ENCODE data around the gene CDK13. TPM values are rescaled to one million over a fixed set of nuclear protein-coding genes. Genes with fewer than 3 reads are reported as not detected.

CDK13 gene
- total RNA-seq, 3 donors from 2014 or later: 48.1 to 59.5 (median 57.5) TPM

DNA sequence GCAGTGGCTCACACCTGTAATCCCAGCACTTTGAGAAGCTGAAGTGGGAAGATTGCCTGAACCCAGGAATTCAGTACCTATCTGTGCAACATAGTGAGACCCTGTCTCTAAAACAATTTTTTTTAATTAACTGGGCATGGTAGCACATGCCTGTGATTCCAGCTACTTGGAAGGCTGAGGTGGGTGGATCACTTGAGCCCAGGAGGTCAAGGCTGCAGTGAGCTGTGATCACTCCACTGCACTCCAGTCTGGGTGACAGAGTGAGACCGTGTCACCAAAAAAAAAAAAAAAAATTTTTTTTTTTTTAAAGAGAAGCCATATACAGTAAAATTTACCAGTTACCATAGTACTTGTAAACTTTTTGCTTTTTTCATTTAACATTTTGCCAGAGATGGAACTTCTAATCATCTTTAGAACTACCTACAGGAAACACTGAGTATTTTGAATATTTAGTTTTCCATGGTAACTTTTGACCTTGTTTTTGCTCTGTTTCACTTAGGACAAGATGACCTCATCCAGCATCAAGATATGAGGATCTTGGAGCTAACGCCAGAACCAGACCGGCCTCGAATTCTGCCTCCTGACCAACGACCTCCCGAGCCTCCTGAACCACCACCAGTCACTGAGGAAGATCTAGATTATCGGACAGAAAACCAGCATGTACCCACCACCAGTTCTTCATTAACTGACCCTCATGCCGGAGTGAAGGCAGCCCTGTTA lies 143.7 kb downstream of the CDK13 start:
- H3K9me3 ChIP-seq: no peaks in the 10 kb centered on the region
- H3K4me1 ChIP-seq (ENCODE audit: low read depth): no peaks in the 10 kb centered on the region
- ATAC-seq (no peak), DNase-seq (no peak)
- H3K36me3 ChIP-seq (ENCODE audit: low read depth): peaks cover 5% of the 10 kb centered on the region
- intact Hi-C loops (cut with DNase I, micrococcal nuclease): no loop called here
- TF ChIP-seq, protein P1, sequence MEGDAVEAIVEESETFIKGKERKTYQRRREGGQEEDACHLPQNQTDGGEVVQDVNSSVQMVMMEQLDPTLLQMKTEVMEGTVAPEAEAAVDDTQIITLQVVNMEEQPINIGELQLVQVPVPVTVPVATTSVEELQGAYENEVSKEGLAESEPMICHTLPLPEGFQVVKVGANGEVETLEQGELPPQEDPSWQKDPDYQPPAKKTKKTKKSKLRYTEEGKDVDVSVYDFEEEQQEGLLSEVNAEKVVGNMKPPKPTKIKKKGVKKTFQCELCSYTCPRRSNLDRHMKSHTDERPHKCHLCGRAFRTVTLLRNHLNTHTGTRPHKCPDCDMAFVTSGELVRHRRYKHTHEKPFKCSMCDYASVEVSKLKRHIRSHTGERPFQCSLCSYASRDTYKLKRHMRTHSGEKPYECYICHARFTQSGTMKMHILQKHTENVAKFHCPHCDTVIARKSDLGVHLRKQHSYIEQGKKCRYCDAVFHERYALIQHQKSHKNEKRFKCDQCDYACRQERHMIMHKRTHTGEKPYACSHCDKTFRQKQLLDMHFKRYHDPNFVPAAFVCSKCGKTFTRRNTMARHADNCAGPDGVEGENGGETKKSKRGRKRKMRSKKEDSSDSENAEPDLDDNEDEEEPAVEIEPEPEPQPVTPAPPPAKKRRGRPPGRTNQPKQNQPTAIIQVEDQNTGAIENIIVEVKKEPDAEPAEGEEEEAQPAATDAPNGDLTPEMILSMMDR (IDR thresholded peaks at IDR 0.05): no peak
- H3K4me3 ChIP-seq: no peak overlapping the region

DNA sequence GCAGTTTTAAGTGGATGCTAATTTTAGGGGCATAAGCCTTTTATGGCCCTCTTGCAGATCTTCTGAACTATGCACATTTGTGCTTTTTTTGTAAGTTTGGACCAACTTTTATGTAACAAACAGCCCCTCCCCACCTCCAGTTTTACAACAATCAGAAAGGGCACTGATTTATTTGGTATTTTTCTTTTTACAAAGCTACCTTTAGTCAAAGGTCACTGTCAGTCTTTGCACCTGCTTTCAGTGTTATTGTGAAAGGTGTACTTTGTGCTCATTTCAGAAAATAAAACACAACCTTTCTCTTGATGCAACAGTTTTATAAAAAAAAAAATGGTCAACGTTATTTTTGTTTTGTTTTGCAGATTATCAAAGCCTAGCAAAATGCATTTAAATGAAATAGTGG lies 145.2 kb downstream of the CDK13 start:
- intact Hi-C loops (cut with DNase I, micrococcal nuclease): no loop called here
- ATAC-seq (no peak), DNase-seq (no peak)
- H3K4me1 ChIP-seq (ENCODE audit: low read depth): no peaks in the 10 kb centered on the region
- peaks cover 5% of the 10 kb centered on the region for H3K36me3 ChIP-seq (ENCODE audit: low read depth)
- no peak overlapping the region for H3K4me3 ChIP-seq
- TF ChIP-seq, protein P1 (IDR thresholded peaks at IDR 0.05): no peak
- no peaks in the 10 kb centered on the region for H3K9me3 ChIP-seq

DNA sequence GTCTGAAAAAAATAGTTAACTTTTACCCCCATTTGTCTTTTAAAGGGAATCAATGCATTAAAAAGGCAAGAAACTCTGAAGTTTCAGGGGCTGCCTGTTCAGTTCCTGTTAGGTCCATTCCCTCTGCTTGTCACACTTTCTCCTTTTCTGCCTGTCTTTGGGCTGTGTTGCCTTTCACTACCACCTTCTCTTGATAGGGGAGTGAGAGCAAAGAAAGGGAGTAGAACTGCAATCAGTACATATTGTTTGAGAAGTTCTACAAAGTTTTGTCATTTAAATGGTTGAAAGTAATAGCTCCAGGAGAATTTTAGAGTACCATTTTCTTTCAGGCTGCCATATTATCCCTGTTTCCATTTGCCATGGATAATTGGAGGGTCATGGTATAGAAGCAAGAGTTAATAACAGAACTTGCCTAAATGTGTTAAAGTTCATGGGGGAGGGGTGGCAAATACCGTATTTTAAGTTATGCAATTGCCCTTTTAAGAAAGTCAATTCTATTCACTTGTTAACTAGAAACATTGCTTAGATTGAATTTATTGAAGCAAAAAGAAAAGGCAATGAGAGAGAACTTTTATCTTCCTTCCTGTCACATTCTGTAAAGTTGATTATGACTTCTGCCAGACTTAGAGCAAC lies 145.8 kb downstream of the CDK13 start:
- intact Hi-C loops (cut with DNase I, micrococcal nuclease): no loop called here

DNA sequence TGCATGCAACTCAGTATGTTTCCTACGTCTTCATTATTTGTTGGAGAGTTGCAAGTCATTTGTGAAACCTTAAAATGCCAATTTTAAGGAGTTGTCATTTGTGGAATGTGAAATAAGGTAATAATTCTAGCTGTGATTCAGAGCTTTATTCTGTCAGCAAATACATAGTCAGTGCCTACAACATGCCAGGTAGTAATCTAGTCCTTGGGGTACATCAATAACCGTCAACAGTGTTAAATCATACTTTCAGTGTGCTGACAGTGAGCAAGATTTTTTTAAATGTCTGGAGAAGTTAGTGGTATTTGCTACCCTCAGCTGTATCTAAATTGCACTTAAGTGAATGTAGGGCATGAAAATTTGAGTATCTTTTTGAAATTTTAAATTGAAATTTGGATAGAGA lies 147.7 kb downstream of the CDK13 start:
- no peak for DNase-seq
- TF ChIP-seq, protein P1 (IDR thresholded peaks at IDR 0.05): no peak
- Histone ChIP-seq H3K36me3 (ENCODE audit: low read depth) (peaks cover 4% of the 10 kb centered on the region), H3K4me3 (no peak overlapping the region), H3K4me1 (ENCODE audit: low read depth) (no peaks in the 10 kb centered on the region), H3K9me3 (no peaks in the 10 kb centered on the region)
- intact Hi-C loops (cut with DNase I, micrococcal nuclease): no loop called here
- ATAC-seq: no peak

More for the DNA sequence above, 145.8 kb downstream of the CDK13 start:
- no peak overlapping the region for H3K4me3 ChIP-seq
- DNase-seq (no peak), ATAC-seq (no peak)
- TF ChIP-seq, protein P1 (IDR thresholded peaks at IDR 0.05): no peak
- H3K4me1 ChIP-seq (ENCODE audit: low read depth): no peaks in the 10 kb centered on the region
- H3K36me3 ChIP-seq (ENCODE audit: low read depth): peaks cover 5% of the 10 kb centered on the region
- H3K9me3 ChIP-seq: no peaks in the 10 kb centered on the region

DNA sequence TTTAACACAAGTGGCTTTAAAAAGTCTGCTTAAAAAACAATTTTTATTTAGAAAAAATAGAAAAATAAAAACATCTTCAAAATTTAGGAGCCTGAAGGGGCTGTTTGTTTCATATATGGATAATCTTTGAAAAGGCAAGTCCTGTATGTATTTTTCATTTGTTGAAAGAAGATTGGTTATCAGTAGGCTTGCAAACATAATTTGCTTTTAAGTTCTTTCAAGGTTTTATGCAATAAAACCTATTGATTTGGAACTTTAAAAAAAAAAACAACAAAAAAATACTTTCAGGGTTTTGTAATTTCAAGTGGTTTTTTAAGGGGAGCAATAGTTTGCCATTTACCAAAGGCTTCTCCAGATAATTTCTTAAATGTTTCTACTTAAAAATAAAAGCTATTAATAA lies 148.8 kb downstream of the CDK13 start:
- TF ChIP-seq, protein P1 (IDR thresholded peaks at IDR 0.05): no peak
- no peaks in the 10 kb centered on the region for H3K9me3 ChIP-seq
- H3K36me3 ChIP-seq (ENCODE audit: low read depth): no peaks in the 10 kb centered on the region
- ATAC-seq: no peak
- no peak overlapping the region for H3K4me3 ChIP-seq
- no peaks in the 10 kb centered on the region for H3K4me1 ChIP-seq (ENCODE audit: low read depth)
- intact Hi-C loops (cut with DNase I, micrococcal nuclease): no loop called here
- no peak for DNase-seq

All from mucosa of descending colon (tissue), 3 donors.